Naive thymus-derived CD8-positive, alpha-beta T cell (primary cell): ENCODE data around the gene SERPINA12. TPM values are rescaled to one million over a fixed set of nuclear protein-coding genes. Genes with fewer than 3 reads are reported as not detected.

ENCODE experiments used
- ATAC-seq, 2 donors: fragments of 150-1000 bp; cut with Tn5 transposase in 1 of 2; sonication (Bioruptor Pico), chemical (Tn5 transposase) in 1 of 2; 1 replicate in 1 of 2; 2 replicates in 1 of 2; pipeline ENCODE4 v1.10.0; 2021; ENCODE audit warnings: mild to moderate bottlenecking in 2 of 2, moderate library complexity in 2 of 2
- POLR2A ChIA-PET: fragments of 350-600 bp; sonication (Branson Sonifier 250); formaldehyde crosslinking; loops from one replicate; lab custom pipeline; 2021; ENCODE audit warnings: antibody characterized with exemption; lab: Charles Lee
- DNase-seq, 10 donors: peaks; one replicate each; pipeline versions ENCODE4 v3.0.0 to v3.0.0-alpha.2; 2020 to 2022
- H3K27ac Mint-ChIP-seq, 10 donors: one replicate each; pipeline ENCODE4 v1.8.0; 2020 to 2022; ENCODE audit warnings: mild to moderate bottlenecking in 10 of 10, mixed read lengths in 10 of 10, moderate library complexity in 4 of 10, inconsistent platforms in 1 of 10
- H3K27me3 Mint-ChIP-seq, 5 donors: one replicate each; pipeline ENCODE4 v1.8.0; 2021 to 2022; ENCODE audit warnings: mixed read lengths in 5 of 5
- H3K36me3 Mint-ChIP-seq, 3 donors: one replicate each; pipeline ENCODE4 v1.8.0; 2020 to 2022; ENCODE audit warnings: mixed read lengths in 3 of 3, mild to moderate bottlenecking in 2 of 3, inconsistent platforms in 1 of 3
- H3K4me1 Mint-ChIP-seq, 4 donors: one replicate each; pipeline ENCODE4 v1.8.0; 2021 to 2022; ENCODE audit warnings: mixed read lengths in 4 of 4
- H3K4me3 Mint-ChIP-seq, 10 donors: one replicate each; pipeline ENCODE4 v1.8.0; 2020 to 2022; ENCODE audit warnings: mild to moderate bottlenecking in 10 of 10, mixed read lengths in 10 of 10, moderate library complexity in 6 of 10, inconsistent platforms in 1 of 10
- H3K9me3 Mint-ChIP-seq, 9 donors: one replicate each; pipeline ENCODE4 v1.8.0; 2020 to 2022; ENCODE audit warnings: mixed read lengths in 9 of 9, mild to moderate bottlenecking in 3 of 9, inconsistent platforms in 1 of 9, moderate library complexity in 1 of 9
- polyA plus RNA-seq, 3 donors: library from polyadenylated mRNA; unstranded; fragments of 300-500 nt; fragmentation: Illumina TruSeq; gene quantifications; one replicate each; pipeline ENCODE4 v1.2.3, GENCODE V29; 2021
- total RNA-seq, 8 experiments: library from RNA in 2 of 8; stranded (reverse) in 2 of 8; gene quantifications; one replicate each; pipeline ENCODE4 v1.2.3 and lab custom pipeline; 2021 to 2026

Gene SERPINA12
- total and polyA plus RNA-seq, 5 experiments from 2014 or later, result not detected

- POLR2A ChIA-PET, result no interaction called here
- Mint-ChIP-seq H3K27me3 (peaks cover 3 to 32% (median 25%) of the 10 kb centered on the region in 5 donors), H3K4me3 (no peak overlapping the region), H3K9me3 (peaks cover 0 to 2% (median 0%) of the 10 kb centered on the region in 9 donors), H3K27ac (no peak overlapping the region), H3K36me3 (no peaks in the 10 kb centered on the region), H3K4me1 (no peaks in the 10 kb centered on the region)
- ATAC-seq, result no peak
- no peak for DNase-seq
These were observed 7.4 kb downstream of the SERPINA12 start for GRCh38 chr14:94501588-94502516.

- ATAC-seq, result no peak
- Mint-ChIP-seq H3K27ac (peak overlapping the region in 1 of 10 donors; percentile 9), H3K4me3 (no peak overlapping the region), H3K27me3 (peaks cover 1 to 21% (median 18%) of the 10 kb centered on the region in 5 donors), H3K4me1 (no peaks in the 10 kb centered on the region), H3K9me3 (peaks cover 0 to under 1% (median 0%) of the 10 kb centered on the region in 9 donors), H3K36me3 (no peaks in the 10 kb centered on the region)
- no peak for DNase-seq
- POLR2A ChIA-PET, result no interaction called here
These were observed 9.0 kb downstream of the SERPINA12 start for GRCh38 chr14:94500264-94500663.

- no peak for ATAC-seq
- Mint-ChIP-seq H3K36me3 (no peaks in the 10 kb centered on the region), H3K27me3 (peaks cover 1 to 17% (median 13%) of the 10 kb centered on the region in 5 donors), H3K4me3 (no peak overlapping the region), H3K27ac (no peak overlapping the region), H3K9me3 (no peaks in the 10 kb centered on the region), H3K4me1 (no peaks in the 10 kb centered on the region)
- no peak for DNase-seq
- POLR2A ChIA-PET, result no interaction called here
These were observed 9.6 kb downstream of the SERPINA12 start for GRCh38 chr14:94499673-94500072.

GRCh38 chr14:94498215-94498614 lies 11.1 kb downstream of the SERPINA12 start:
- no peaks in the 10 kb centered on the region for H3K9me3 Mint-ChIP-seq
- DNase-seq (no peak), ATAC-seq (no peak)
- H3K36me3 Mint-ChIP-seq, result no peaks in the 10 kb centered on the region
- H3K27ac Mint-ChIP-seq, result no peak overlapping the region
- peaks cover 1 to 18% (median 13%) of the 10 kb centered on the region in 5 donors for H3K27me3 Mint-ChIP-seq
- H3K4me1 Mint-ChIP-seq, result no peaks in the 10 kb centered on the region
- POLR2A ChIA-PET, result no interaction called here
- no peak overlapping the region for H3K4me3 Mint-ChIP-seq

GRCh38 chr14:94494085-94494484 lies 15.2 kb downstream of the SERPINA12 start:
- POLR2A ChIA-PET, result no interaction called here
- no peak overlapping the region for H3K4me3 Mint-ChIP-seq
- H3K36me3 Mint-ChIP-seq, result no peaks in the 10 kb centered on the region
- H3K27ac Mint-ChIP-seq, result no peak overlapping the region
- H3K4me1 Mint-ChIP-seq, result no peaks in the 10 kb centered on the region
- H3K27me3 Mint-ChIP-seq, result peaks cover under 1 to 7% (median 2%) of the 10 kb centered on the region in 5 donors
- no peak for ATAC-seq
- DNase-seq, result no peak
- H3K9me3 Mint-ChIP-seq, result no peaks in the 10 kb centered on the region

GRCh38 chr14:94491511-94491910 lies 17.8 kb downstream of the SERPINA12 start:
- Mint-ChIP-seq H3K9me3 (no peaks in the 10 kb centered on the region), H3K27me3 (peaks cover 0 to 19% (median 13%) of the 10 kb centered on the region in 5 donors), H3K36me3 (no peaks in the 10 kb centered on the region), H3K4me1 (no peaks in the 10 kb centered on the region), H3K27ac (no peak overlapping the region), H3K4me3 (no peak overlapping the region)
- POLR2A ChIA-PET, result no interaction called here
- DNase-seq (no peak), ATAC-seq (no peak)

GRCh38 chr14:94489336-94489735 lies 19.9 kb downstream of the SERPINA12 start:
- no peak for ATAC-seq
- POLR2A ChIA-PET, result no interaction called here
- H3K4me1 Mint-ChIP-seq, result peaks cover 0 to 4% (median 0%) of the 10 kb centered on the region in 4 donors
- peaks cover 9 to 41% (median 18%) of the 10 kb centered on the region in 5 donors for H3K27me3 Mint-ChIP-seq
- H3K9me3 Mint-ChIP-seq, result no peaks in the 10 kb centered on the region
- H3K4me3 Mint-ChIP-seq, result no peak overlapping the region
- DNase-seq, result no peak
- no peak overlapping the region for H3K27ac Mint-ChIP-seq
- H3K36me3 Mint-ChIP-seq, result no peaks in the 10 kb centered on the region

- Mint-ChIP-seq H3K27ac (peak overlapping the region in 1 of 10 donors; percentile 30), H3K36me3 (no peaks in the 10 kb centered on the region), H3K4me3 (no peak overlapping the region), H3K27me3 (peaks cover 9 to 57% (median 29%) of the 10 kb centered on the region in 5 donors), H3K4me1 (peaks cover 0 to 4% (median 0%) of the 10 kb centered on the region in 4 donors), H3K9me3 (no peaks in the 10 kb centered on the region)
- ATAC-seq, result no peak
- POLR2A ChIA-PET, result no interaction called here
- DNase-seq, result no peak
These were observed 22.4 kb downstream of the SERPINA12 start for GRCh38 chr14:94486883-94487282.

- Mint-ChIP-seq H3K36me3 (no peaks in the 10 kb centered on the region), H3K9me3 (no peaks in the 10 kb centered on the region), H3K27ac (peak overlapping the region in 1 of 10 donors; percentile 2), H3K4me1 (peaks cover 0 to 4% (median 0%) of the 10 kb centered on the region in 4 donors), H3K27me3 (peaks cover 9 to 57% (median 29%) of the 10 kb centered on the region in 5 donors), H3K4me3 (no peak overlapping the region)
- POLR2A ChIA-PET, result no interaction called here
- ATAC-seq (no peak), DNase-seq (peak in 7 of 10 donors; percentile 15 to 29 (median 24))
These were observed 23.1 kb downstream of the SERPINA12 start for GRCh38 chr14:94485944-94486841.

GRCh38 chr14:94484481-94484880 lies 24.8 kb downstream of the SERPINA12 start:
- Mint-ChIP-seq H3K9me3 (peaks cover 0 to 11% (median 0%) of the 10 kb centered on the region in 9 donors), H3K27ac (no peak overlapping the region), H3K4me3 (no peak overlapping the region), H3K36me3 (peaks cover 0 to 2% (median 0%) of the 10 kb centered on the region in 3 donors), H3K4me1 (peaks cover 0 to 4% (median 0%) of the 10 kb centered on the region in 4 donors), H3K27me3 (peaks cover 9 to 57% (median 29%) of the 10 kb centered on the region in 5 donors)
- no peak for ATAC-seq
- DNase-seq, result no peak
- POLR2A ChIA-PET, result no interaction called here

- ATAC-seq, result no peak
- Mint-ChIP-seq H3K27ac (no peak overlapping the region), H3K36me3 (peaks cover 0 to 8% (median 0%) of the 10 kb centered on the region in 3 donors), H3K4me1 (peaks cover 0 to 4% (median 0%) of the 10 kb centered on the region in 4 donors), H3K4me3 (no peak overlapping the region), H3K9me3 (peaks cover 0 to 18% (median 5%) of the 10 kb centered on the region in 9 donors), H3K27me3 (peaks cover 9 to 54% (median 29%) of the 10 kb centered on the region in 5 donors)
- POLR2A ChIA-PET, result no interaction called here
- DNase-seq, result no peak
These were observed 25.5 kb downstream of the SERPINA12 start for GRCh38 chr14:94483729-94484275.

GRCh38 chr14:94483071-94483451 lies 26.2 kb downstream of the SERPINA12 start:
- H3K4me3 Mint-ChIP-seq, result no peak overlapping the region
- H3K4me1 Mint-ChIP-seq, result peaks cover 0 to 4% (median 0%) of the 10 kb centered on the region in 4 donors
- H3K27me3 Mint-ChIP-seq, result peaks cover 9 to 49% (median 22%) of the 10 kb centered on the region in 5 donors
- POLR2A ChIA-PET, result no interaction called here
- no peak overlapping the region for H3K27ac Mint-ChIP-seq
- DNase-seq, result no peak
- no peak for ATAC-seq
- peaks cover 0 to 12% (median 0%) of the 10 kb centered on the region in 3 donors for H3K36me3 Mint-ChIP-seq
- H3K9me3 Mint-ChIP-seq, result peaks cover 0 to 26% (median 9%) of the 10 kb centered on the region in 9 donors
